ENCODE measurements around the gene DUS3L.

Gene DUS3L

GRCh38 chr19:5790559-5791520 lies at the start of gene DUS3L:
Gene DUS3L, minus strand, starts transcription at chr19:5791163. Its CDS starts 22 bp downstream, at chr19:5791141.
- H3K27ac Mint-ChIP-seq, result peak within 1 kb of the TSS; percentile 99
- no peaks in the 10 kb centered on the region for H3K9me3 Mint-ChIP-seq

DNA sequence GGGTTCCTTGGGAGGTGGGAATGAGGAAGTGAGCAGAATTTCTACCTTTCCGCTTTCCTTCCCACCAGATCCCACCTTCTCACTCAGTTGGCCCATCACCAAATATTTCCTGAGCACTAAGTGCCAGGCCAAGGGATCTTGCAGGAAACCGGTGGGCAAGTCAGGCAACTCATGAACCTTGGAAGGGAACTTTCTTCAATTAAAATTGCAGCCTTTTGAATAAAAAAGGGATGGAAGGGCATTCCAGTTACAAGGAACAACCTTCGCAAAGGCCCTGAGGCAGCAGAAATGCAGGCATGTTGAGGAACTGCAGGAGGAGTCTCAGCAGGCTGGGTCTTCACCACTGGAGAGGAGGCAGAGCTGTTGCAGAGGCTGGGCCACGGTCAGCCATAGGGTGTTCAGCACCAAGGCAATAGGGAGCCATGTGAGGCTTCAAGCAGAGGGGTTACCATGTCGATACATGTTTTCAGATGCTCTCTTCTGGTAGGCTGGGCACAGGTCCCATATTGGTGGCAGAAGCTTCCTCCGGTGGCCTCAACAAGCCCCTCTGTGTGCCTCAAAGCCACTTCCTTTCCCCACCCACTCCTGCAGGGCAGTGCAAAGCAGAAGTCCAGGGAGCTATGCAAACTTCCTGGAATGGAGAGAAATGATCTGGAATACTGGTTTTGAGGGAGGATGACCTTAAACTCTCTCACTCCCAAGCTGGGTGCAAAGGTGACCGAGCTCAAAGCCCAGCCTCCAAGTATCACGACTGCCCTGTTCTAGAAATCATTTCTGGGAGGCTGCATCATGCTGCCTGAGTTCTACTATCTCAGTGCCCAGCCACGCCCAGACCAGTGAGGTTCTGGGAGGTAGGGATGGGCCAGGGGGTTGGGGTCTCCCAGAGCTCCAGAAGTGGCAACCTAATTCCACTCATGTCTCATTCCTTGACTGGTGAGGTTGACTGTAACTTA lies 48.4 kb upstream of the DUS3L start, which contains the start of gene FUT6:
Gene FUT6 (minus strand): TSS at position 638 of the 953 bp plus-strand sequence. CDS start 7,135 bp downstream, outside the sequence.
- no peaks in the 10 kb centered on the region for H3K9me3 Mint-ChIP-seq
- H3K4me1 Mint-ChIP-seq (ENCODE audit: low read depth), result peaks cover 21% of the 10 kb centered on the region
- peaks cover 11% of the 10 kb centered on the region for H3K27me3 Mint-ChIP-seq
- H3K4me3 Mint-ChIP-seq, result no peak within 1 kb of the TSS
- intact Hi-C loops (cut with micrococcal nuclease), result no loop called here
- peak within 1 kb of the TSS; percentile 48 for H3K27ac Mint-ChIP-seq
- H3K36me3 Mint-ChIP-seq (ENCODE audit: low read depth), result no peaks in the 10 kb centered on the region

More at GRCh38 chr19:5790559-5791520, at the start of gene DUS3L:
- Mint-ChIP-seq H3K4me1 (ENCODE audit: low read depth) (peaks cover 23% of the 10 kb centered on the region), H3K4me3 (peak within 1 kb of the TSS; percentile 91), H3K27me3 (no peaks in the 10 kb centered on the region), H3K36me3 (ENCODE audit: low read depth) (peaks cover 55% of the 10 kb centered on the region)
- intact Hi-C loops (cut with micrococcal nuclease), result loop anchor here (5.0 kb wide), 1 partner anchor 104 kb away; no protein-coding TSS in a partner anchor

- H3K36me3 Mint-ChIP-seq (ENCODE audit: low read depth), result no peaks in the 10 kb centered on the region
- intact Hi-C loops (cut with micrococcal nuclease), result no loop called here
- H3K9me3 Mint-ChIP-seq, result no peaks in the 10 kb centered on the region
- H3K27ac Mint-ChIP-seq, result no peak overlapping the region
- H3K27me3 Mint-ChIP-seq, result peaks cover 11% of the 10 kb centered on the region
- peaks cover 21% of the 10 kb centered on the region for H3K4me1 Mint-ChIP-seq (ENCODE audit: low read depth)
- H3K4me3 Mint-ChIP-seq, result no peak overlapping the region
Measured at GRCh38 chr19:5838353-5839064, 47.5 kb upstream of the DUS3L start.

GRCh38 chr19:5837761-5838352 lies 46.9 kb upstream of the DUS3L start:
- Mint-ChIP-seq H3K36me3 (ENCODE audit: low read depth) (no peaks in the 10 kb centered on the region), H3K27ac (no peak overlapping the region), H3K4me1 (ENCODE audit: low read depth) (peaks cover 21% of the 10 kb centered on the region), H3K27me3 (peaks cover 12% of the 10 kb centered on the region), H3K4me3 (no peak overlapping the region), H3K9me3 (no peaks in the 10 kb centered on the region)
- intact Hi-C loops (cut with micrococcal nuclease), result no loop called here

- no peak overlapping the region for H3K4me3 Mint-ChIP-seq
- H3K4me1 Mint-ChIP-seq (ENCODE audit: low read depth), result peaks cover 8% of the 10 kb centered on the region
- intact Hi-C loops (cut with micrococcal nuclease), result no loop called here
- H3K27ac Mint-ChIP-seq, result no peak overlapping the region
- peaks cover 26% of the 10 kb centered on the region for H3K27me3 Mint-ChIP-seq
- peaks cover 6% of the 10 kb centered on the region for H3K36me3 Mint-ChIP-seq (ENCODE audit: low read depth)
- no peaks in the 10 kb centered on the region for H3K9me3 Mint-ChIP-seq
Measured at GRCh38 chr19:5832527-5833216, 41.7 kb upstream of the DUS3L start.

DNA sequence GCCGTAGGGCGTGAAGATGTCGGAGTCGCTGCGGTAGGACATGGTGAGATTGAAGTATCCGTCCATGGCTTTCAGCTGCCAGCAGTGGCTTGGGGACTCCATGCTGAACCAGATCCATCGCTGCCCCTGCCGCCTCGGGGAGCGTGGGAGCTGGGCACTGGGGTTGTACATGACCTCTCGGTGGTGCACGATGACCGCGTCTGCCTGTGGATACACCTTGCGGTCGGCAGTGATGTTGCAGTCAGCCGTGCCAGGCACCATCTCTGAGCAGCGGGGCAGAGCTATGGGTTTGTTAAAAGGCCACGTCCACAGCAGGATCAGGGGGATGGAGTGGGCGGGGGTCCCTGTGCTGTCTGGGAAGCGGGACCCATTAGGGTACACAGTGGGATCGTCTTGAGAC lies 41.1 kb upstream of the DUS3L start:
- Mint-ChIP-seq H3K27ac (no peak overlapping the region), H3K27me3 (peaks cover 29% of the 10 kb centered on the region), H3K36me3 (ENCODE audit: low read depth) (peaks cover 6% of the 10 kb centered on the region), H3K4me3 (no peak overlapping the region), H3K9me3 (no peaks in the 10 kb centered on the region), H3K4me1 (ENCODE audit: low read depth) (peaks cover 13% of the 10 kb centered on the region)
- intact Hi-C loops (cut with micrococcal nuclease), result no loop called here

GRCh38 chr19:5831159-5831558 lies 40.2 kb upstream of the DUS3L start:
- Mint-ChIP-seq H3K36me3 (ENCODE audit: low read depth) (peaks cover 6% of the 10 kb centered on the region), H3K4me1 (ENCODE audit: low read depth) (peaks cover 20% of the 10 kb centered on the region), H3K27ac (no peak overlapping the region), H3K27me3 (peaks cover 33% of the 10 kb centered on the region), H3K4me3 (no peak overlapping the region), H3K9me3 (no peaks in the 10 kb centered on the region)
- intact Hi-C loops (cut with micrococcal nuclease), result no loop called here

GRCh38 chr19:5829567-5830310 lies 38.8 kb upstream of the DUS3L start:
- peak overlapping the region; percentile 44 for H3K27ac Mint-ChIP-seq
- H3K27me3 Mint-ChIP-seq, result peaks cover 32% of the 10 kb centered on the region
- H3K9me3 Mint-ChIP-seq, result no peaks in the 10 kb centered on the region
- no peak overlapping the region for H3K4me3 Mint-ChIP-seq
- H3K4me1 Mint-ChIP-seq (ENCODE audit: low read depth), result peaks cover 26% of the 10 kb centered on the region
- intact Hi-C loops (cut with micrococcal nuclease), result loop anchor here (2.0 kb wide), 1 partner anchor 75 kb away; the partner anchor contains the start of gene VMAC
- H3K36me3 Mint-ChIP-seq (ENCODE audit: low read depth), result peaks cover 6% of the 10 kb centered on the region

GRCh38 chr19:5828661-5829566 lies 38.0 kb upstream of the DUS3L start:
- Mint-ChIP-seq H3K36me3 (ENCODE audit: low read depth) (peaks cover 6% of the 10 kb centered on the region), H3K4me3 (peak overlapping the region; percentile 95), H3K4me1 (ENCODE audit: low read depth) (peaks cover 28% of the 10 kb centered on the region), H3K27ac (peak overlapping the region; percentile 91), H3K9me3 (no peaks in the 10 kb centered on the region), H3K27me3 (peaks cover 32% of the 10 kb centered on the region)
- intact Hi-C loops (cut with micrococcal nuclease), result loop anchor here (2.0 kb wide), 1 partner anchor 76 kb away; the partner anchor contains the start of gene VMAC

- Mint-ChIP-seq H3K27me3 (peaks cover 35% of the 10 kb centered on the region), H3K36me3 (ENCODE audit: low read depth) (peaks cover 6% of the 10 kb centered on the region), H3K4me3 (peak overlapping the region; percentile 95), H3K4me1 (ENCODE audit: low read depth) (peaks cover 28% of the 10 kb centered on the region), H3K9me3 (no peaks in the 10 kb centered on the region), H3K27ac (peak overlapping the region; percentile 91)
- intact Hi-C loops (cut with micrococcal nuclease), result loop anchor here (2.0 kb wide), 1 partner anchor 77 kb away; the partner anchor contains the start of gene VMAC
Measured at GRCh38 chr19:5827891-5828660, 37.1 kb upstream of the DUS3L start.
